Right ventricle myocardium inferior (tissue), 1 donor: ENCODE data around the gene MYO5B. TPM values are rescaled to one million over a fixed set of nuclear protein-coding genes. Genes with fewer than 3 reads are reported as not detected.
A peak's percentile ranks its signal among the peaks of the same experiment; 100 is the strongest.

Experiments
- ATAC-seq: fragments of 200-7000 bp; cut with Tn5 transposase; one replicate; pipeline ENCODE4 v1.9.1; 2020; ENCODE audit warnings: mild to moderate bottlenecking, moderate library complexity
- DNase-seq: peaks from one replicate; pipeline ENCODE4 v3.0.0; 2021; ENCODE audit errors: missing footprints
- intact Hi-C: fragments of 100-400 bp; cut with DNase I; formaldehyde crosslinking; loops from one replicate; pipeline ENCODE4 v1.11.0; 2022
- total RNA-seq: library from RNA; stranded (reverse); fragmentation: NEBNext Ultra II Directional; extraction: Animal tissue kit (Norgen Biotek cat#: 25700); gene quantifications from one replicate; pipeline ENCODE4 v1.2.1, GENCODE V29; 2021
- donor health status: DM: no; HTN: yes; CAD: no; lungs with severe emphysema.

The MYO5B gene
- total RNA-seq, 1 donor from 2014 or later, result 0.89 TPM

DNA sequence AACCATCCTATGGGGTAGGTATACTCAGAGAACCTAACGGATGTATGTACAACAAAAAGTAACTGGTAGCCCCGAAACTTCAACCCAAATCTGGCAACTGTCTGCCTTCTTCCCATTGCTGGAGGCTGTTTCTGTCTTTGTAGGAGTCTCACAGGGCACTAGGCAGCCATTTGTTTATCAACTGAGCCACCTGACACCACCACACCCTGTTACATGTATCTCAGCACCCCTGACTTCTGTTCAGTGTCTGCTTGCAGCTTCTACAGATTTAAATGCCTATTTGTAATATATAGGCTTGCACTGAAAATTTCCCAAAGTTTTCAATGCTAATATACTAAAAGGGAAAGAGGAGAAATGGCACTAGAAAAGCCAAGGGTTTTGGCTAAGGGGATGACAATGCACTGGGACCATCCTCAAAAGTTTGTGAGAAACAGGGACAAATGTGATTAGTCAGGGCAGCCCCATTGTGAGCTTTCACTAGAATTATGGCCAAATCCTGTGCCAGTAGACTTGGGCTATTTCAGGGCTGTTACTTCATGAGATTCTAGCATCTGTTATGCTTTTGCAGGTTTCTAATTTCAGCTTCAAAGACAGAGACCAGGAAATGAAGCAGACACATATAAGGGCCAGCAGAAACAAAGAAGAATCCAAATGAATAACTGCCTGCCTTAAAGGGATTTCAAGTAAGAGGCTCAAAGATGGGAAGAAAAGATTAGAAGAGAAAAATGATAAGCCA lies 103.3 kb downstream of the MYO5B start:
- ATAC-seq (no peak), DNase-seq (no peak)
- intact Hi-C loops, result no loop called here

DNA sequence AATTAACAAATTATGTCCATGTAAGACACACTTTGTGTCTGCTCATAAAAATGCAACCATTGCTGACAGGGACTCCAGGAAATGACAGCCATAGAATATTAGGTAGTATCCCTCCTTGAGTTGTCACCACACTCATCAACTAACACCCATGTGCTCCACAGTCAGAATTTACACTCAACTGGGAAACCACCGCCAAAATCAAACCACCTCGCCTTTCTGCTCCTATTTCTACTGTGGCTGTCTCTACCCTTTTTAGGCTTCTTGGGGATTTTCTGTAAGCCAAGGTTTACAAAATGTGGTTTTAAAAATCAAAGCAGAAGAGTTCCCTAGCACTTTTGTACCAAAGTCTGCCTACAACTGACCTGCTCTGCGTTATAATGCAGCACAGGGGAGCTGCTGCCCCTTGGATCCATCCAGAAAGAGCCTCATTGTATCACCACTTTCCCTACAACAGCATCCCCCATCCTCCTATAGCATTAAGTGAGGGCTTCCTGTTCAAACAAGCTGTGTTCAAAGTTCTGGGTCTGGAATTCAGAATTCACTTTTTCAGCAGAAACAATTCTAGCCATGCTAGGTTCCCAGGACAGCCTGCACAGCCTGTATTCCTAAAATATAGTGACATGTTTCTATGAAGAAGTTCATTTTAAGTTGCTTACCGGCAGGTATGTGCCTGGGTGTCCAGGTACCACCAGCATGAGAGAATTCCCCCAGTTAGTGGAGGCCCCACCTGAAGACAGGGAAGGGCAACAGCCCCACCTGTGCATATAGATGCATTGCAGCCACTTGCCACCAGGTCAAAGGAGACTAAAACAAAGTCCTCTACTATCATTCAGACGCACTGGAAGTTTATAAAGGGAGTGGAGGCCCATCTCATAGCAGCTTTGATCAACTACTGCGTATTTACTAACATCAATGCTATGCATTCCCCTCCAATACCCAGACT lies 104.3 kb downstream of the MYO5B start:
- ATAC-seq, result no peak
- DNase-seq, result no peak
- intact Hi-C loops, result no loop called here

DNA sequence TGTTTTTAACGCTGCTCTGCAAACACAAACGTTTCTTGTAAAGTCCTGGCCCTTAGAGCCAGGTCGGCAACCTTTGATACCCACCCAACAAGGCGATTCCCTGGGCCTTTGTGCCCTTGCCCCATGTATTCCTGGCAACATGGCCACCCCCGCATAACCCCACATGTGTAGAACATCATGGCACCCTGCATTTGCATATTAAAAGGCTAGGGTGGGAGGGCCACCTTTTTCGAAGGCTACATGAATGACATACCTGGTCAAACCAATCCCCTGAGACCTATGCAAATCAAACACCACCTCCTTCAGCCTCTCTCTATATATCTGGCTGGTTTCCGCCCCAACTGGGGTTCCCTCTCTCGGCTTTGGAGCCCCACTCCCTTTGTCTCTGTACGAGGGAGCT lies 105.2 kb downstream of the MYO5B start:
- DNase-seq, result no peak
- intact Hi-C loops, result no loop called here
- no peak for ATAC-seq

DNA sequence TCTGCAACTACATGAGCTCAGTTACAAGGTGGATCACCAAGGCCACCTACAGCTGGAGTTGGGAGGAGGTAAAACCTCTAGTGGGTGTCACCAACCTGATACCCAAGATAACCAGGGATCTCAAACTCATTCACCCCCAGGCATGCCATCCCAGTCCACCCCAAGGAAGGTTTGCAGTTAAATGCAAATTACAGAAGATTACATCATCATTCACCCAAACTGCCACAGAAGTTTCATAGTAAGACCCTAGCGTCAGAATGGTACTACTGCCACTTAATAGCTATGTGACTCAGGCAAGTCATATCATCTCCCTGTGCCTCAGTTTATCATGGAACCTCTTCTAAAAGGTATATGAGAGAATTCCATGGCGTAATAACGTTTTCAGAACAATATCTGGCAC lies 111.2 kb downstream of the MYO5B start:
- intact Hi-C loops, result no loop called here
- ATAC-seq (no peak), DNase-seq (no peak)

DNA sequence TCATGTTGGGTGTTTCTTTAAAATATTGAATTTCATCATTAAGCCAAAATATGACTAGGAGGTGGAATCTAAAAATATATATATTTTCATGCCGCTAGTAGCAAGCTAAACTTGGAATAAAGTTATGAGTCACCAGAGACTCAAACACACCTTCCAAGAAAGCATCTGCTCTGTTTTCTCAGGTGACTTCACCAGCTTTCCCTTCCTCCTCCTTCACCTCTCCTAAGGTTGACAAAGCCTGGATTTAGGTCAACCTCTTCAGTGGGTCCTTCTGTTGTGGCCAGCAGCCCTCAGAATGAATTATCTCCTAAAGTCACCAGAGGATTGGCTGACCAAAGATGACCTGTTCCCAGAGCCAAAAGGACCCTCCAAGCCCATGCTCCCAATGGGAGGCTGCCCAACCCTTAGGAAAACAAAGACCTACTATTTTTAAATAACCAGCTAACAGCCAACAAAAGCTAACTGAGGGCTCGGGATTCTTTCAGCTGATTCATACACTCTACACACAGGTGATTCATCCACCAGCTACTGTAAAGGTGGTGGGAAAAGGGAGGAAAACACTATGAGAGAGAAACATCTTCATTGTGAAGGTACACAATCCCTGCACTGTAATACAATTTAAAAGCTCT lies 113.9 kb downstream of the MYO5B start:
- DNase-seq (no peak), ATAC-seq (no peak)
- intact Hi-C loops, result no loop called here

DNA sequence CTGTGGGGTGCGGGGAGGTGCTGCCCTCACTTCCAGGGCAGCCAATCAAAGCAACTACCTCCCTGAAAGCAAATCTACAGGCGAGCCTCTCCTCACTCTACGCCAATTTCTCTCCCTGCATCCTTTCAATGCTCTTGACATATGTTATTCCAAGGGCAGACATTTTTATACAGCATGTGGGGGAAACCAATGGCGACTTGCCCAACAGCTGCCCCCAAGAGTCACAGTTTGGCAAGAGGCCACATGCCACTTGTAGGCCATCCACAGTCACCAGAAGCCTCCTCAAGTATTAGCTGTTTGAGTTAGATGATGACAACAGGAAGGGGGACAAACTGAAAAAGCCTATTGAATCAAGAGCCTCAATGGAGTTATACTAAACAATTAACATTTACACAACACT lies 114.6 kb downstream of the MYO5B start:
- intact Hi-C loops, result no loop called here
- ATAC-seq, result no peak

DNA sequence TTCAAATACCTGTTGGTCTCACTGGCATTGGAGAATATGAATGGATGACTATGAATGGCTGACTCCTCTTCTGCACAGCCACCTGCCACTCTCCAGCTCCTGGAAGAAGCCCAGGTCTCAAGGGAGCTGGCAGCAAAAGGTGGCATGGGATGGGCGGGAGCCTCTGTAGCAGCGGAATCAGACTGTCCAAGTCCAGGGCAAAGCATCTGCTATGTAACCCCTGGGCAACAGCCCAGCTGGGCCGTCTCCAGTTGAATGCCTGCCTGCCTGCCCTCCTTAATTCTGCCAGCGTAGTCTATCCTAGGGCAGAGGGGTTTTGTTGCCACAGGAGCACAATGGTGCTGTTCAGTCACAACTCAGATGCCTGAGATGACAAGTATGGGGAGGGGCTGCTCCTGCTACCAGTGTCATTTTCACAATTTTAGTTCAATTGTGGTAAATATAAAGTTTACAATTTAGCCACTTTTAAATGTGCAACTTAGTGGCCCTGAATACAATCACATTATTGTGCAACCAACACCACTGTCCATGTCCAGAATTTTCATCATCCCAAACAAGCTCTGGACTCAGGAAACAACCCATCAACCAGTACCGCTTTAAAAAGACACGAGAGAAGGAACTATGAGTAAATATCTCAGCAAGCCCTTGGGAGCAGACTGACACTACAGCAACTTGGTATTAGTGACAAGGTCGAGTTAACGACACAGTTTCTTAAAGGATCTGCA lies 115.2 kb downstream of the MYO5B start:
- peak; percentile 93 for ATAC-seq
- intact Hi-C loops, result no loop called here
- peak; percentile 76 for DNase-seq

More for the DNA sequence above, 114.6 kb downstream of the MYO5B start:
- DNase-seq, result no peak

DNA sequence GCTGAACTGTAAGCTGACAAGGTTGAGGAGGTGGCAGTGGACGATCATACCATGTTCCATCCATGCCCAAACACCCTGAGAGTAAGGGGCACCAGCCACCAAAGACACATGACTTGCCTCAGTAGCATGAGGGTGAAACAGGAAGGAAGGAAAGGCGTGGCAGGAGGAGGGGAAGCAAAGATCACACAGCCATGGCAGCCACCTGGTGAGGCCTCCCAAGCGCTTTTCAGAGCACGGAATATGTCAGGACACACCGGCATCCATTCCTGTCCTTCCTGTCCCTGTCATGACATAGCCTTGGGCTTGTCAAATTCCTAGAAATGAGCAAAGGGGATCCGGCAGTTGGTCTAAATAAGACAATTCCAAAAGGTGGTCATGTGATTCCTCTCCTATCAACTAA lies 118.7 kb downstream of the MYO5B start:
- intact Hi-C loops, result no loop called here
- DNase-seq (no peak), ATAC-seq (no peak)

DNA sequence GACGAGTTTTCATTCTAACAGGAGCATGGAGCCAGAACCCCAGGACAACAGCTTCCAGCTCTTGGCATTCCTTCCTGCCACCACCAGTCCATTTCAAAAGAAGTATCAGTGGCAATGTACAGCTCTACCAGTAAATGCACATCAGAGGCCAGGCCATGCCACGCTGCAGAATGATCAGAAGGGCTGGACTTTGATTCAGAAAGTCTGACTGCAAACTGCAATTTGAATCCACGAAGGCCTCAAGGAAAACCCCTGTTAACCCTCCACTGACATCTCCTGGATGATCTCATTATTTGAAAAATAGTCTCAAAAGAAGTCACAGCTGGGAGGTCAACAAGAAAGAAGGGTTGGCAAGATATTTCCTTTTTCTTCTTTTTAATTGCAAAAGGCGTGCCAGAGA lies 119.2 kb downstream of the MYO5B start:
- no peak for DNase-seq
- intact Hi-C loops, result no loop called here
- ATAC-seq, result no peak

DNA sequence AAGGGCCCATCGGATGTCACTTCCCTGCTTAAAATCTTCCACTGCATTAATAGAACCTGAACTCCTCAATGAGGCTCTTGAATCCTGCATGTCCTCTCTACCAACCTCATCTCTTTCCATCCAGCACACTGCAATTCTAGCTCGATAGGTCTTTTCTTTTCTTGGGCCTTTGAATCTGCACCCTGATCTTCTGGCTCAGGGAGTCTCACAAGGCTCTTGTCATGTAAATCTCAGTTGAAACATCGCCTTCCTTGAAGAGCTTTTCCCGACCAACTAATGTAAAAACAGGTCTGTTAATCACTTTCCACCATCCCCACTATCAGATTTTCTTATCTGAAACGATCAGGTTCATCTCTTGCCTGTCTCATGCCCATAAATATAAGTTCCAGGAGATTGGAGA lies 120.5 kb downstream of the MYO5B start:
- no peak for DNase-seq
- ATAC-seq, result no peak
- intact Hi-C loops, result no loop called here

DNA sequence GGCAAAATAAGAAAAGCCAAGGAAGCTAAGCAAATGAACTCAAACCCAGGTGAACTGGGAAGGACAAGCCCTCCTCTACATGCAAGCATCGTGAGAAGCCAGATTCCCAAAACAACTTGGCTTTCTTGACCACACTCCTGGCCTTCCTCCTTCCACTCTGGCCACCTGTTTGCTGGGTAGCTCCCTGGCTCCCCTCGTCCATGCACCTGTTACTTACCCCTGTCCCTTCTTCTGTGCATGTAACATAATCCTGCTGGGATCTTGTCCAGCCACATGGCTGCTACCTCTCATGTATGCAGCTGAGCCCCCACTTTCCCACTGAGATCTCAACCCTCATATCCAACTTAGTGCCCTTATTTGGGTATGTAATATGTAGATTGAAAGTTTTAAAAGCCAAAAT lies 121.6 kb downstream of the MYO5B start:
- no peak for DNase-seq
- intact Hi-C loops, result no loop called here
- ATAC-seq, result no peak

DNA sequence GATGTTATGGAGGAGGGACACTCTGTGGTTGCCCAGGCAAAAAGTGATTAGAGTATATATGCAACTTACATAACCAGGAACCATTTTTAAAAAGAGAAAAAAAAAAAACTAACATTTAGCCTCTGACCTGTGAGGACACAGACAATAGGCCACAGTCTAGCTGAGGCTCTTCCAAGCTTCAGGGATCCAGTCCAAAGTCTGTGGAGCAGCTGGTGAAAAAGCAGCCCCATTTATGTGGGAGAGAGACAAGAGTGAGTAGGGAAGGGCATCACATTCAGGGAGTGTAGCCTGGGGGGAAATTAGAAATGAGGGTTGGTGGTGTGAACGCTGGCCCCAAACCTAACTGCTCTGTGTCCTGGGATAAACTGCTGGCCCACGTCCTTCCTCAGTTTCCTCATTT lies 122.8 kb downstream of the MYO5B start:
- intact Hi-C loops, result no loop called here
- ATAC-seq (no peak), DNase-seq (no peak)

DNA sequence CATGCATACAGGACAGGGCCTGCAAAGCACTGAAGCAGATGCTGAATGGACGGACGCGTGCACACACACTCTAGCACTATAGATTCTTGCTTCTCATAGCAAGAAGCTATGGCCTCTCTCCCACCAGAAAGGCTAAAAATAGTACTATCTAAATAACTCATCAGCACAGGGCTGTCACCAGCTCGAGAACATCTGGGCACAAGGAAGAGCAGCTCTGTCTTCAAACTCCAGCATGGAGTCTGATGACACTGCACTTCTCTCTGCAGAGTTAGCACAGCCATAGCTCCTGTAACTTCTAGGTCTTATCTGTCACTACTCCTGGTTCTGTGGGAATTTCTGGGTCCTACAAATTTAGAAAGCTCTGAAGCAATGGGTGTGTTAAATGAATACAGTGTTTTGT lies 123.5 kb downstream of the MYO5B start:
- no peak for DNase-seq
- ATAC-seq, result no peak
- intact Hi-C loops, result no loop called here

DNA sequence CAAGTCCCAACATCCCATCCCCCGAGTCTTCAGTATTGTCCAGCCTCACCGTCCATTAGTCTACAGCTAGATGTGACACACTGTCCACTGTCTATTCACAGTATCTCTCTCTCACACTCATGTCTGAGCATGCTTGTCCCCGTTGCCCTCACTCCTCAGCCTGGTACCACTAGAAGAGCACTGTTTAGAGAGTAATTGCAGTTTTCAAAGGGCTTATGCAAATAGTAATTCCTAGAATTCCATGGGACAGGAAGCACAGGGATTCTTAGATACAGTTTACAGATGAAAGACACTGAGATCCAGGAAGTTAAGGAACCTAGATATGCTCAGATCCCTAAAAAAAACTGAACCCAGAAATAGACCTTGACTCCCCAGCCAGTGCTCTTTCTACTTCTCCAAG lies 125.5 kb downstream of the MYO5B start:
- ATAC-seq (no peak), DNase-seq (no peak)
- intact Hi-C loops, result no loop called here

DNA sequence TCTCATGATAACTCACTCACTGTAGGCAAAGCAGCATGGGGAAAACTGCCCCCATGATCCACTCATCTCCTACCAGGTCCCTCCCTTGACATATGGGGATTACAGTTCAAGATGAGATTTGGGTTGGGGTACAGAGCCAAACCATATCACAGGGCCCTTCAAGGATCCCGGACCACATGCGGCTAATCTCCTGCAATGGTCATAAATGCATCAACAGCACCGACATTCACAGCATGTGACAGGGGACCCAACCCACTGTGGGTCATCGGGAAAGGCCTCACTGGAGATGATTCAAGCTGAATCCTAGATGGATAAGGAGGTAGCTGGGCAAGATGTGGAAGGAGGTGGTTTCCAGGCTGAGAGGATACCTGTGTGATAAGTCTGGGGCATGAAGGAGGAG lies 129.4 kb downstream of the MYO5B start:
- DNase-seq (no peak), ATAC-seq (no peak)
- intact Hi-C loops, result no loop called here

DNA sequence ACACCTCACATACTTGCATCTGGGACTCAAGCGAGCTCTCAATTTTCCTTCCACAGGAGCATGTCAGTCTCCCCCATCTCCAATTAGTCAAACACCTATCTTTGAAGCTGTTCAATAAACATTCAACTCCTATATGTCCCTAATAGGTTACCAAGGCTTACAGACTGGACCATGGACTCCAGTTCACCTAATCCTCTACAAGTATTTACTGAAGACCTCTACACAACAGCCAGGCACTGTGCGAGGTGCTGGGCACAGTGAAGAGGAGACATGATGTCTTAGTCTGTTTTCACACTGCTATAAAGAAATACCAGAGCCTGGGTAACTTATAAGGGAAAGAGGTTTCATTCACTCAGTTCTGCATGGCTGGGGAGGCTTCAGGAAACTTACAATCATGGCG lies 129.9 kb downstream of the MYO5B start:
- intact Hi-C loops, result no loop called here
- DNase-seq (no peak), ATAC-seq (no peak)

DNA sequence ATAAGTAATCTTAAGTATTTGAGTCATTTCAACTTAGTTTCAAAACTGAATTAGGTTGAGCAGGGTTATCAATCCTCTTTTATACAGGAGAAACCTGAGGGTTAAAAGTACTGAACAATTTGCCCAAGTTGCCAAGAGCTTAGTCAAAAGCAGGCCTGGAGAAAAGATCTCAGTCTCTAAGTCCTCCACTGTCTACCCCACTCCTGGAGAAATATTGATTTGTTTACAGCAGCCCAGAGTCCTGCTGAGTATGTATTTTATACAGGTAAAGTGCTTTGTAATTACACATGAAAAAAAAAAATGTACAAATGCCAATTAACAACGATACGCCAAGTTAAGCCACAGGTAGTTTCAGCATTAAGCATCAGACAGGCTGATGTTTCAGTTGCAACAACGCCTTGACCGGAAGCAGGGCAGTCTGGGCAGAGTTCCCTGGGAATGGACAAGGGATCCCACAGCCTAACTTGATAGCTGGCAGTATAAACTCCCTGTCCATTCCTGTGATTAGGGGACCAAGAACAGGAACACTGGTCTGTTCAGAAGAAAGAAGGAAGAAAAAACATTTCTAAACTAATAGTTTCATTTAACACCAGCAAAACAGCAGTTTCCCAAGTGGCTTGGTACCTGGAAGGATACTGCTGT lies 132.9 kb downstream of the MYO5B start:
- ATAC-seq, result peak; percentile 75
- peak; percentile 75 for DNase-seq
- intact Hi-C loops, result no loop called here

DNA sequence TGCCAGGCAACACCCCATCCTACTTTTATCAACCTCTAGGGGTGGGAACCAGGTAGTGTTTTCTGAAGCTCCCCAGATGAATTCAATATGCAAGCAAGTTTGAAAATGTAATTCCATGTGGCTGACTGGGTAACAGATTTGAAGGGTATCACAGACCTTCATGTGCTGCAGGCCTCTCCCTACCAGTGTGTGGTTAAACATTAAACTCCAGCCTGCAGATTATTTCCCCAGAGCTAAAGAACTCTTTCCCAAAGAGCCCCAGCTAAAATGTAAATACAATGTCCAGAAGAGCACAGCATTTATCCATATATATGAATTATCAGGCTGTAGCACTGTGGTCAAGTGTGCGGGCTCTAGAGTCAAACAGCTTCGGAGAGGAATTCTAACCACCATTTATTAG lies 134.1 kb downstream of the MYO5B start:
- intact Hi-C loops, result no loop called here
- no peak for ATAC-seq
- DNase-seq, result no peak

DNA sequence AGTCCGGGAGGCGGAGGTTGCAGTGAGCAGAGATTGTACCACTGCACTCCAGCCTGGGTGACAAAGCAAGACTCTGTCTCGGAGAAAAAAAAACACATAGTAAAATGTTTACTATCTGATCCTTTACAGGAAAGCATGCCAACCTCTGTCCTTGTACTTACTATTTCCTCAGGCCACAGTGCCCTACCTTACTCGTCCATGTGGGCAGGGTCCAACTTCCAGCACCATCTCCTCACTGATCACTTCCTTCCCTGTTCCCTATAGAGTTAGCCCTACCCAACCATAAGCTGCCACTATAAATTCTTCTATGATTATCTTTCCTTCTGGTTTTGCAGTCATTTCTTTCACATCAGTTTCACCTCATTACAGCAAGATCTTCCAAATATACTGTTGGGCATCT lies 136.2 kb downstream of the MYO5B start:
- intact Hi-C loops, result no loop called here

More for the DNA sequence above, 136.2 kb downstream of the MYO5B start:
- no peak for DNase-seq
- ATAC-seq, result no peak
